ENCODE results near the gene KNOP1.

- TF ChIP-seq SNAI2 (CRISPR knock-in tag; IDR thresholded peaks at IDR 0.05) (no peak), OSR1 (CRISPR knock-in tag; IDR thresholded peaks at IDR 0.05) (no peak), ZFP3 (CRISPR knock-in tag; IDR thresholded peaks at IDR 0.05) (no peak), TOX (CRISPR knock-in tag; IDR thresholded peaks at IDR 0.05; ENCODE audit: borderline replicate concordance) (no peak), ESRRG (CRISPR knock-in tag; IDR thresholded peaks at IDR 0.05) (no peak), TSHZ2 (CRISPR knock-in tag; IDR thresholded peaks at IDR 0.05) (no peak)
These were observed 713 bp downstream of the KNOP1 start for GRCh38 chr16:19717314-19717713.

Data from SK-N-SH treated with all-trans-retinoic acid at 6 μM for 48 hours (cell line).